Renal cortical epithelial cell (primary cell): ENCODE results near the gene RPLP2. TPM values are rescaled to one million over a fixed set of nuclear protein-coding genes. Genes with fewer than 3 reads are reported as not detected.

Source experiments
- DNase-seq: peaks from one replicate; pipeline ENCODE4 v3.0.0-alpha.2; 2011; ENCODE audit warnings: low read depth
- total RNA-seq: library from RNA; depleted of rRNA; stranded (reverse); fragments of >200 nt; gene quantifications from 2 replicates; pipeline ENCODE4 v1.2.3, GENCODE V29; 2014

The RPLP2 gene
- total RNA-seq, 1 donor from 2014 or later: 180 TPM

DNA sequence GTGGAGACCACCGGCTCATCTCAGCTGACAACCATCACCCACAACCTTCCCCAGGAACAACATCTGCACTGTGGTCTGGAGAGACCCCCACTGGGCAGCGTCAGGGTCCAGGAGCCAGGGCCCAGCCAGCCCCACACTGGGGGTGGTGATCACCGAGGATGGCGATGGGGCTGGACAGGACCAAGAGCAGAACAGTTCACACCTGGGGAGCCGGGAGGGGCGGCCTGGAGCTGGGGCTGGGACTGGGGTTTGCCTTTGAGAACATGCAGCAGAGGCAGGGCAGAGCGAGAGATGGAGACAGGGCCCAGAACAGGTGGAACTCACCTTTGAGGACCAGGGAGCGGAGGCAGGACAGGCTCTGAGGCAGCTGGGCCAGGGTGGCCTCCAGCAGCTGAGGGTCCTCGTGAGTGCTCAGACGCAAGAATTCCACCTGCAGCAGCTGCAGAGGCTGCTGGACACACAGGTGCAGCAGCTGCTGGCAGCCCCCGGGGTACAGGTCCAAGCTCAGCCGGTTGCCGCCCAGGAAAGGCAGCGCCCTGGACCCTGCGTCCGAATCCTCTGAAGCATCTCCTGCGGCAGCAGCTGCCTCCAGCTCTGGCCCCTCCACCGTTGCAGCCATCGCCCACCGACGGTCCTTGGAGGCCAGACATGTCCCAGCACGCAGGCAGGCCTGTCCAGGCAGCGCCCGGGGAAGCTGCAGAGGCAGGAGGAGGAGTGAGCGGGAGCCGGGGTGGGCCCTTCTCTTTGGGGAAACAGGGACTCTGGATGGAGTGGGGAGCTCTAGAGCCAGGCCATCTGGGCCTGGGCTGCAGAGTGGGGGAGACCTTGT, 5.8 kb upstream of the RPLP2 start:
- no peak for DNase-seq

DNA sequence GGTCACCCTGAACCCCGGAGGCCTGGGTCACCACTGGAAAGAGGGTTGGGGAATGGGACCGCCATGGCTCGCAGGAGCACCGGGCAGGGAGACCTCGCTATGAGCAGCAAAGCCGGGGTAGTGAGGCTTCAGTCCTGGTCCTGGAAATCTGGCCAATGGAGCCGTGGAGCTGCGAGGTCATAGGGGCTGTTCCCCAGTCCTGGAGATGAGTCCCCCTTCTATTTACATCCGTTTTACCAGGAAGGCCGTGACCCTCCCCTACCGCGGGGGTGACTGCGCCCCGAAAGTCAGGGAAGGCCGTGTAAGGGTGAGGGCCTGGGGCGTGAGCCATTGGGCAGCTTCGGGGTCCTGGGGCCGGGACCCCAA, 5.2 kb upstream of the RPLP2 start:
- DNase-seq: no peak

DNA sequence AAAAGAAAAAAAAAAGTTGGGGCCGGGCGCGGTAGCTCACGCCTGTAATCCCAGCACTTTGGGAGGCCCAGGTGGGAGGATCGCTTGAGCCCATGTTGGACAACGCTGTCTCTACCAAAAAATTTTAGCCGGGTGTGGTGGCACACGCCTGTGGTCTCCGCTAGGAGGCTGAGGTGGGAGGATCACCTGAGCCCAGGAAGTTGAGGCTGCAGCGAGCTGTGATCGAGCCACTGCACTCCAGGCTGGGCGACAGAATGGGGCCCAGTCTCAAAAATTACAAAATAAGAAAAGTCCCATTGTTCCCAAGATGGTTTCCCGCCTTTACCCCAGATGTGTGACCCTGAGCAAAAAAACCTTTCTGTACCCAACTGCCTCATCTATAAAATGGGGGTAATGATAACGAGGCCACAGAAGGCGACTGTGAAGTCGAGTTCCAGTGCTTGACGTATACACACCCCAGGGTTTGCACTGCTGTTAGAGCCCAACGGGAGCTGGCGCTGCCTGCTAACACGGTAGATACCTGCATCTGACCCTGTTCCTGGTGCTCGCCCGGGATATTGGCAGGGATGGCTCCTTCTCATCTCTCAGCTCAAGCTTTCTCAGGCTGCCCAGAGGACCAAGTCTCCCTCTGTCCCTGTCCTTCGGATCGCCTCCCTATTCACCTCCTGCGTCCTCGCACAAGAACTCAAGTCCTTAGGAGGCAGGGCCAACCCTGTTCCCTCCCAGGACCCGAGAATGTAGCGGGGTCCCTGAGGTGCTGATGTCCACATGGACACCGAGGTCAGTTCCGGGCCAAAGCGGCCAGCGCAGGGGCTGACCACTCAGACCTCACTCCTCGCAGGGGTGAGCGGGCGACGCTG, 1.1 kb upstream of the RPLP2 start:
- DNase-seq: peak; percentile 52

DNA sequence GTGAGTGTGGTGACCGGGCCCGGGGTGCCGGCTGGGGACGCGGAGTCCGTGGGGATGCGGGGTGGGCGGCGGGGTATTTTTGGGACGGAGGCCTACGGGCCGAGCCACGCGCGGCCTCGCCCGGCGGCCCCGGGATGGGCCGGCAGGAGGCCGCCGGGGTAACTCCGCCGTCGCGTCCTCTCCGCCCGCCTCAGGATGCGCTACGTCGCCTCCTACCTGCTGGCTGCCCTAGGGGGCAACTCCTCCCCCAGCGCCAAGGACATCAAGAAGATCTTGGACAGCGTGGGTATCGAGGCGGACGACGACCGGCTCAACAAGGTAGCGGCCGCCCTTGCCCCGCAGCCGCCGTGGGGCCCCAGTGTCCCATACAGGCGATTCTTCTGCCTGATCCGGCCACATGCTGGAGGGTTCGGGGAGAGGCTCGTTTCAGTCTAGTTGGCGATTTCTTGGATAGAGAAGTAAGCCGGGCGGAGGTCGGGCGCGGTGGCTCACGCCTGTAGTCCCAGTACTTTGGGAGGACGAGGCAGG, 337 bp downstream of the RPLP2 start:
- no peak for DNase-seq

DNA sequence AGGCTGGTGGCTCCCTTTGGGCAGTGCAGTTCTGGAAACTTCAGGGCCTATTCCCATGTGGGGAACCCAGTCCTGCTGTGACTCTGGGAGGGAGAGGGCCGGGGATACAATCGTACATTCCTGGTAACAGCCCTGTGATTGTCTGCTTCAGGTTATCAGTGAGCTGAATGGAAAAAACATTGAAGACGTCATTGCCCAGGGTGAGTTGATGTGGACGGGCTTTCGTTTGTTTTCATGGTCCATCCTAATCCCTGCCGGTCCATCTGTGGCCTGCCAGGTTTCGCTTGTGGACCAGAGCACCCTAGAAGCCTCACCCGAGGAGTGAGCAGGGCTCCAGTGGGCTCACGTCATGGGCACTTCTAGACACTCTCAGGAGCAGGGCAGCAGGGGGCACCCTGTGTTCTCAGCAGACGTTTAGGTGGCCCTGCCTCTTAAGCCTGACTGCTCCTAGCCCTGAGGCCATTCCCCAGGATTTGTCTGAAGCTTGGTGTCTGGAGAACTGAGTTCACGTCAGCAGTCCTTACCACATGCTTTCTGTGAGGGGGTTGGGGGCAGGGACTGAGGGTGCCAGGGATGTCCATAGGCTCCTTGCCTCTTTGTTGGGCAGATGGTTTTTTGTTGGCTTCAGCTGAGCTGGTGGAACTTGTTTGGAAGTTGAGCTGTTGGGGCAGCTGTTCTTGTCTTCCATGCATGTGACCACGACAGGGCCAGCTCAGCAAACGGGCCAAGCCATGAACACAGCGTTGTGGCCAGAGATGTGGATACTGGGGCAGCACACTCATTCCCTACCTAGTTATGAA, 1.9 kb downstream of the RPLP2 start:
- DNase-seq: no peak

DNA sequence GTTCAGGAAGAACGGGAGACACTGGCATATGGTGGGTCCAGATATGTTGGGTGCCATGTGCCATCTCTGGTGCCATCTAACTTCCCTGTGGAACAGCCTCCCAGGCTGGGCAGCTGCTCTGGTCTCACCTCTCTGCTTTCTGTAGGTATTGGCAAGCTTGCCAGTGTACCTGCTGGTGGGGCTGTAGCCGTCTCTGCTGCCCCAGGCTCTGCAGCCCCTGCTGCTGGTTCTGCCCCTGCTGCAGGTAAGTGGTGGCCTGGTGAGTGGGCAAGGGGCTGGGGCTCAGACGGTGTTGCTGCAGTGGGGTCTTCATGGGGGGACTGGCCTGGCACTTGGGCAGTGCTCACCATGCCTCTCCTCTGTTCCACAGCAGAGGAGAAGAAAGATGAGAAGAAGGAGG, 2.6 kb downstream of the RPLP2 start:
- no peak for DNase-seq

DNA sequence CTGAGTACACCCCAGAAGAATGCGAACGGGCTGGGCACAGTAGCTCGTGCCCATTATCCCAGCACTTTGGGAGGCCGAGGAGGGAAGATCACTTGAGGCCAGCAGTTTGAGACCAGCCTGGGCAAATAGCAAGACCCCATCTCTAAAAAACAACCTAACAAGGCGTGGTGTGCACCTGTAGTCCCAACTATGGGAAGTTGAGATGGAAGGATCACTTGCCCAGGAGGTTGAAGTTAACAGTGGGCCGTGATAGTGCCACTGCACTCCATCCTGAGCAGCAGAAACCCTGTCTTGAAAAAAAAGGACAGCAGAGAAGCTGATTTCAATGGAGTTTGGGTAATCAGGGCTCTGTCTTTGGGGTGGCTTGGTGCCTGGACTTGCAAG, 3.3 kb downstream of the RPLP2 start:
- no peak for DNase-seq

DNA sequence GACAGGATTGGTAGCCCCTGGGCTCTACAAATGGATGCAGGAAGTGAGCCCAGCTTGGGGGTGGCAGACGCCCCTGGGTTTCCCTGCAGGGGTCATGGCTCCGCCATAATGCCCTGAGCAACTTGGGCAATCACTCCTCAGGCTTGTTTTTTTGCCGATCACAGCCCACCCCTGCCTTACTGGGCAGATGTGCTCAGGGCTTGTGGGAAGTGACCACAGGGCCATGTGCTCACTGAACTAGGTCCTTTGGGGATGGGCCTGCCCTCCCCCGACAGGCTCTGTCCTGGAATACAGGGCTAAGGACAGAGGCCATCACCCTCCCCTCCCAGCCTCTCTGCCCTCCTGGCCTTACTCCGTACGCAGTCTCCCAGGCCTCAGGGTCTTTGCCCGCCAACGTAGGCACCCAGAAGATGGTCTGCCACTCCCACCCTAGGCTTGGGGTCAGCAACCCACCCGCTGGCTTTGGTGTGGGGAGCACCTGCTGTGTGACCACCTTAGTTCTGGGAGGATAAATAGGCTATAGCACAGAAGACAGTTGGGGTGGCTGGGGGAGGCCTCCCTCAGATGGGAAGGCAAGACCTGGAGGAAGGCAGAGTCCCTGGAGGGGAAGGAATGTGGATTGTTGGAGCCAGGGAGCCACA, 3.8 kb downstream of the RPLP2 start:
- DNase-seq: no peak

DNA sequence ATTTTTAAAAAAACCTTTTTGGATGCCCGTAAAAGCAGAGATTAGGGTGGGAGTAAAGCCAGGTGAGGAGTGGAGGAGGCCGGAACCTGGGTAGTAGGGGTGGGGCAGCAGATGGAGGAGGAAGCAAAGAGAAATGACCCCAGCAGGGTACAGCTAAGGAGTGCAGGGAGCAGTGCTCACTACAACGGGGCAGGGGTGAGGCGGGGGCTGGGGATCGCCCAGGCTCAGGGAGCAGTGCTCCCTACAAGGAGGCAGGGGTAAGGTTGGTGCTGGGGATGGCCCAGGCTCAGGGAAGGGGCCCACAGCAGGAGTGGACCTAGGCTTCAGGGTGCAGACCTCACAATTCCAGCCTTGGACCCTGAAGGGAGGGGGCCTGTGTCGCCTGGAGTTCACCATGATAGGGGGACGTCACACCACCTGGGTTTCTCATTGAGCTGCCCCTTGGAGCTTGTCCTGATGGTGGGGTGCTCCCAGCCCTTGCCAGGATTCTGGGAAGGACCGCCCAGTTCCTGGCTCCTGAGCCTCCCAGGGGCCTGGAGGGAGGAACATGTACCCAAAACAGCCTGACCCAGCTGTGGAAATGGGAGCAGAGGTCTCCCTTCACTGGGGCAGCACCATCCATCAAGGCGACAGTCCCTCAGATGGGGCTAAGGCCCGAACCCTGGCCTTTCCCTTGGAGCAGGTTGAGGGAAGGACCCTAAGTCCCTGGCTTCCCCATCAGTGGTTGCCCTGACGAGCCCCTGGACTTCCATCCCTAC, 6.1 kb downstream of the RPLP2 start:
- no peak for DNase-seq

DNA sequence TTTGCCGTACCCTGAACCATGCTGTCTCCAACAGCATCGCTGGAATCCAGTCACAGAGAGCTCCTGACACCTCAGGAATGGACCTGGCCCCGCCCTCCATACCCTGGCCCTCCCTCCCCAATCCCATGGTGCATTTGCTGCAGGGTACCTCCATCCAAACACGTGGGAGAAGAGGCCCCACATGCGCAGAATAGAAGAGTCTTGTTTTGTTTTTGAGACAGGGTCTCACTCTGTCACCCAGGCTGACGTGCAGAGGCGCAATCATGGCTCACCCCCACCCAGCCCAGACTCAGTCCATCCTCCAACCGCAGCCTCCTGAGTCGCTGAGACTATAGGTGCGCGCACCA, 6.6 kb downstream of the RPLP2 start:
- no peak for DNase-seq

DNA sequence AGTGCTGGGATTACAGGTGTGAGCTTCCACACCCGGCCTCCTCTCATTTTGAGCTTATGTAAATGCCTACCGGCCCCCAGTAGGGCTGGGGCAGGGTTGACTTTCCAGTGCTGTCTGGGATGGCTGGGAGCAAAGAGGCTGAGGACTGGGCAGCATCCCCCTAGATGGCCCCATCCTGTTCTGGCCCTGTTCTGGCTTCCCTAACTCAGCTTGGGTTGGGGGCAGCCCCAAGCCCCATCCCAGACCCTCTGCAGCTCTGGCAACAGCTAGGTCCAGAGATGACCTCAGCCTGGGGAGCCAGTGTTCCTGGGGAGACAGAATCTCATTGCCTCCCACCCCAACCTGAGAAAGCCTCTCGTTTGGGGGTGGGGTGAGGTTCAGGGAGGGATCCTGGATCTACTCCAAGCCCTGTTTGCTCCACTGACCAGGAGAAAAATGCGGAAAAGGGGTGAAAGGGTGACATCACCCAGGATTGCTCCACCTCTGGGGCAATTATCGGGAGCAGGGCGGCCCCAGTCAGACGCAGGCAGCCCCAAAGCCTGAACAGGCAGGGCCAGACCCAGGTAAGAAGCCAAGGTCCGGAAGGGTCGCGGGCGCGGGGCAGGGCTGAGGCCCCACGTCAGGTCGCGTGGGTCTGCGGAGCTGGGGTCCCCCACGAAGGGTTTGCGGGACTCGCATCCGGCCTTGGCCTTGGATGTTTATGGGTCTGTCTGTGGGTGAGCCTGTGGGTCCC, 8.8 kb downstream of the RPLP2 start, which contains the start of gene PNPLA2:
Gene PNPLA2 (plus strand): TSS at position 519 of the 733 bp plus-strand sequence. CDS start 805 bp downstream, outside the sequence.
- peak; percentile 79 for DNase-seq

DNA sequence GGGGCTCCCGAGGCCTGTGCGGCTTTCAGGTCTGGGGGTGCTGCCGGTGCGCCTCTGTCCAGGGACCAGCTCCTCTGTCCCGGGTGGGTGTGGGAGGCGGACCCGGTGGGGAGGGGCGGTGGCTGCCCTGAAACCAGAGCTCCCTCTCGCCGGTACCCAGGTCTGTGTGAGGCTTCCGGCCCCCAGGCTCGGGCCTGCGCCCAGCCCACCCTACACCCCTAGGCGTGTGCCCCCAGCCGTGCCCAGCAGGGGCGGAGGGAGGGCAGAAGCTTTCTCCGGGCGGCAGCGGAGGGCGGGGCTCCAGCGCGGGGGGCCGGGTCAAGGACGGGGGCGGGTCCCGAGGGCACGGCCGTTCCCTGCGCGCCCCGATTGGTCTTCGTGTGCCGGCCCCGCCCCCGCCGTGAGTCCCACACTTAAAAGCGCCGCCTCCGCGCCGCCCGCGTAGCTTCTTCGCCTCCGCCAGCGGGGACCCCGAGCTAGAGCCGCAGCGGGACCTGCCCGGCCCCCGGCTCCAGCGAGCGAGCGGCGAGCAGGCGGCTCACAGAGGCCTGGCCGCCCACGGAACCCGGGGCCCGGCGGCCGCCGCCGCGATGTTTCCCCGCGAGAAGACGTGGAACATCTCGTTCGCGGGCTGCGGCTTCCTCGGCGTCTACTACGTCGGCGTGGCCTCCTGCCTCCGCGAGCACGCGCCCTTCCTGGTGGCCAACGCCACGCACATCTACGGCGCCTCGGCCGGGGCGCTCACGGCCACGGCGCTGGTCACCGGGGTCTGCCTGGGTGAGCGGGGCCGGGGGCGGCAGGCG, 9.6 kb downstream of the RPLP2 start:
- no peak for DNase-seq

DNA sequence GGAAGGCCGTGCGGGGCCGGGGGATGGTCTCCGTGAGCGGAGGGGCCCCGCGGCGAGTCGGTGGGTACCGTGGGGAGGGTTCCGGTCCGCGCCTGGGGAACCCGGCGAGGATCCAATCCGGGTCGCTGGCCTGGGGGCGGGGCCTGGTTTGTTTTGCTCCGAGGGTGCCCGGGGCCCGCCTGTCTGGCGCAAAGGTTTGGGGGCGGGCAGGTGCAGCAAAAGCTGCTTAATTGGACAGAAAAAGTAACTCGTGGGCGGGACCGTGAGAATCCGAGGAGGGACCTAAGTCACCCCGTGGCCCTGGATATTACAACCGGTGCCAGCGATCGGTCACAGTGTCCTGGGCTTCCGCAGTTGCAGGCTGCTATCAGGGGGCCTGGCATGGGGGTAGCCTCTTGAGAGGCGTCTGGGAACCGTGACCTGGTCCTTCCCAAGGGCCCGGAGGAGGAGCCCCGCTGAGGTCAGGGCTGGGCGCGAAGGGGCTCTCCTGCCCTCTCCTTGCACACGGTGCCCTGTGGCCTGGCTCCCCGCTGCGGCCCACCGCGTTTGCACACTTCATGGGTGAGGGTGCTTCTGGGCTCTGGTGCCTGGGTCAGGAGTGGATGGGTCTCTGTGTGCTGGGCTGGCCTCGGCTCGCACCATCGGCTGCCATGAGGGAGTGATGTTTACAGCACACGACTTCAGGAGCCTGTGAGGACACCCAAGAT, 10.3 kb downstream of the RPLP2 start:
- DNase-seq: peak; percentile 82

DNA sequence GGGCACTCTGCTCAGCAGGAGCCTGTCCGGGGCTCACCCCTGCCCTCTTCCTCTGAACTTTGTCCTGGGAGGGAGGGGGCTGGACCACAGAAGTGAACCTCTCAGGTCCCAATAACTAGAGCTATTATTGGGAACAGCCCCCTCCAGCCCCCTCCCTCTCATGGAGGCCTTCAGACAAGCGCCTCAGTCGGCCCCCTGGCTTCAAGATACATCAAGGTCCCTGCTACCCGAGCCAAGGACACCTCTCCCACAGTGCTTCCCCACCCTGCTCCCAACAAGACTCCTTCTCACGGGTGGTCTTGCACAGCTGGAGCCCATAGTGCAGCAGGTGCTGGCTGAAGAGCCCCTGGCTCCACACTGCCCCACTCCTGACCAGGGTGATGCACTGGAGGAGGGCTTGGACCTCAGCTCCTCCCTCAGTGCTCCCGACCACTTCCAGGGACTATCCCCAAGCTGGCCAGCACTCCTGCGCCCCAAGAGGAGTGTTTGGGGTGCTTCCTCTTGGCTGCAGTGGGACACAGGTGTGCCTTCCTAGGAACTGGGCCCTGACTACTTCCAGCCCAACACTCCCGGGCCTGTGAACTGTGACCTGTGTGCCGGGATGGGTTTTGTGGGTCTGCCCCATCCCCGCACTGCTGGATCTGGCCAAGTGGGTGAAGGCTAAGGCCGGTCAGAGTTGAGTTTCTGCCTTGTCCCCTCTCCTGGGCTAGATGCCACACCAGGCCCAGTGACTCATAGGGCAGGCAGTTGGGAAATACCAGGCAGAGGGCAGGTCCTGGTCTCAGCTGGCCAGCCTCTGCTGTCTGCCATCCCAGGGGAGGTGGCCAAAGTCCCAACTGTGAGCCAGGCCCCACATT, 11.1 kb downstream of the RPLP2 start:
- peak; percentile 84 for DNase-seq

DNA sequence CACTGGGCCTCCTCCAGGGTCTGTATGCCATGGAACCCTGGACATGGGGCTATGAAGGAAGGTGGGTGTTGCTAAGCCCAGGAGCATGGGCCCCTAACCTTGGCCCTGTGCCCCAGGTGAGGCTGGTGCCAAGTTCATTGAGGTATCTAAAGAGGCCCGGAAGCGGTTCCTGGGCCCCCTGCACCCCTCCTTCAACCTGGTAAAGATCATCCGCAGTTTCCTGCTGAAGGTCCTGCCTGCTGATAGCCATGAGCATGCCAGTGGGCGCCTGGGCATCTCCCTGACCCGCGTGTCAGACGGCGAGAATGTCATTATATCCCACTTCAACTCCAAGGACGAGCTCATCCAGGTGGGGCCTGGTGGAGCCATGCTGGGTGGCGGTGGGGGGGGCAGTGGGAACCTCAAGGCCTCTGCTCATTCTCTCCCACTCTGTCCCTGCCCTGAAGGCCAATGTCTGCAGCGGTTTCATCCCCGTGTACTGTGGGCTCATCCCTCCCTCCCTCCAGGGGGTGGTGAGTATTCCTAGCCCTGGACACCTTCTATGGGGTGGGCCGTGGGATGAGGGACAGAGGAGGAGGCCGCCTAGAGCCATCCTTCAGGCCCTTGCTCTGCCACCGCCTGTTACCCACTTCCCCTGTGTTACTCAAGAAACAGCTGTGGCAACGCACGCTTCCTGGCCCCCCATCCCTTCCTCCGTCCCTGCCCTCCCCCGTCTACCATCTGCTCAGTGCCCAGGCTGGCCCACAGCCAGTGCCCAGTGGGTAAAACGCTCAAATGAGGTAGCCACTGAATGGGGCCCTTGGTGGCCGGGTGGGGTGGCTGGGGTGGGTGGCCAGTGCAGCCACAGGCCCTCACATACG, 12.0 kb downstream of the RPLP2 start:
- DNase-seq: no peak

DNA sequence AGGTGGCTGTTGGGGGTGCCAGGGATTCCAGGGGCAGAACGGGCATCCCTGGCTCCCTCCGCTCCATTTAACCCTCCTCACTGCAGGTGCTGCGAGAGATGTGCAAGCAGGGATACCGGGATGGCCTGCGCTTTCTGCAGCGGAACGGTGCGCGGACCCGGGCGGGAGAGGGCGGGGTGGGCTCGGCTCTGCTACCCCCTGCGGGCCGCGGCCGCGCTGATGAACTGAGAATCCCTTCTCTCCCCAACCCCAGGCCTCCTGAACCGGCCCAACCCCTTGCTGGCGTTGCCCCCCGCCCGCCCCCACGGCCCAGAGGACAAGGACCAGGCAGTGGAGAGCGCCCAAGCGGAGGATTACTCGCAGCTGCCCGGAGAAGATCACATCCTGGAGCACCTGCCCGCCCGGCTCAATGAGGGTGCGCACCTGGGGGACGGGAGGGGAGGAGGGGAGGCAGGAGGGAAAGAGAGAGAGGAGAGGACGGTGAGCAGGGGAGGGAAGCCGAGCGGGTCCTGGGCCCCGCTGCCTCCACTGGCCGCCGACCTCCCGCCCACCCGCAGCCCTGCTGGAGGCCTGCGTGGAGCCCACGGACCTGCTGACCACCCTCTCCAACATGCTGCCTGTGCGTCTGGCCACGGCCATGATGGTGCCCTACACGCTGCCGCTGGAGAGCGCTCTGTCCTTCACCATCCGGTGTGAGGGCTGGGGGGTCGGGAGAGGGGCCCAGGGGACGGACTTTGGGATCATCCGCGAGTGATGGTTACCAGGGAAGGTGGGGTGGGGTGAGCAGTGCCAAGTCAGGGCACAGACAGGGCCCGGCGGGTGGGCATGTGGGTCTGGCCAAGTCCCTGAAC, 13.9 kb downstream of the RPLP2 start:
- DNase-seq: no peak
